ENCODE results near the gene NT5E. TPM values are rescaled to one million over a fixed set of nuclear protein-coding genes. Genes with fewer than 3 reads are reported as not detected.

NT5E gene
- total RNA-seq, 1 donor from 2014 or later, result 101 TPM

DNA sequence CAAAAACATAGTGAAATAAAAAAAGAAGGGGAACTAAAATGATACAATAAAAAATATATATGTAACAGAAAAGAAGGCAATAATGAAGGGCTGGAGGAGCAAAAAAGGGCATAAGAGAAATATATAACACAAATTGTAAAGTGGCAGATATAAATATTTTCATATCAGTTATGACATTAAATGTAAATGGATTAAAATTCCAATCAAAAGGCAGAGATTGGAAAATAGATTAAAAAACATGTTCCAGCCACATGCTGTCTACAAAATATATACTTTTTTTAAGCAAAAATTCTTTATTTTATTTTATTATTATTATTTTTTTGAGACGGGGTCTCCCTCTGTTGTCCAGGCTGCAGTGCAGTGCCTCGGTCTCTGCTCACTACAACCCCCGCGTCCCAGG, 23.9 kb upstream of the NT5E start:
- no peaks in the 10 kb centered on the region for H3K36me3 ChIP-seq (ENCODE audit: control insufficient read depth, insufficient read depth, low read length)
- TF ChIP-seq, protein P1, sequence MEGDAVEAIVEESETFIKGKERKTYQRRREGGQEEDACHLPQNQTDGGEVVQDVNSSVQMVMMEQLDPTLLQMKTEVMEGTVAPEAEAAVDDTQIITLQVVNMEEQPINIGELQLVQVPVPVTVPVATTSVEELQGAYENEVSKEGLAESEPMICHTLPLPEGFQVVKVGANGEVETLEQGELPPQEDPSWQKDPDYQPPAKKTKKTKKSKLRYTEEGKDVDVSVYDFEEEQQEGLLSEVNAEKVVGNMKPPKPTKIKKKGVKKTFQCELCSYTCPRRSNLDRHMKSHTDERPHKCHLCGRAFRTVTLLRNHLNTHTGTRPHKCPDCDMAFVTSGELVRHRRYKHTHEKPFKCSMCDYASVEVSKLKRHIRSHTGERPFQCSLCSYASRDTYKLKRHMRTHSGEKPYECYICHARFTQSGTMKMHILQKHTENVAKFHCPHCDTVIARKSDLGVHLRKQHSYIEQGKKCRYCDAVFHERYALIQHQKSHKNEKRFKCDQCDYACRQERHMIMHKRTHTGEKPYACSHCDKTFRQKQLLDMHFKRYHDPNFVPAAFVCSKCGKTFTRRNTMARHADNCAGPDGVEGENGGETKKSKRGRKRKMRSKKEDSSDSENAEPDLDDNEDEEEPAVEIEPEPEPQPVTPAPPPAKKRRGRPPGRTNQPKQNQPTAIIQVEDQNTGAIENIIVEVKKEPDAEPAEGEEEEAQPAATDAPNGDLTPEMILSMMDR (IDR thresholded peaks at IDR 0.05; ENCODE audit: insufficient read depth, low read length, poor library complexity, severe bottlenecking), result no peak
- DNase-seq (ENCODE audit: low read depth), result no peak
- no peaks in the 10 kb centered on the region for H3K27me3 ChIP-seq (ENCODE audit: control insufficient read depth, insufficient read depth, low read length)
- H3K4me3 ChIP-seq (ENCODE audit: low read depth, low read length), result no peak overlapping the region

DNA sequence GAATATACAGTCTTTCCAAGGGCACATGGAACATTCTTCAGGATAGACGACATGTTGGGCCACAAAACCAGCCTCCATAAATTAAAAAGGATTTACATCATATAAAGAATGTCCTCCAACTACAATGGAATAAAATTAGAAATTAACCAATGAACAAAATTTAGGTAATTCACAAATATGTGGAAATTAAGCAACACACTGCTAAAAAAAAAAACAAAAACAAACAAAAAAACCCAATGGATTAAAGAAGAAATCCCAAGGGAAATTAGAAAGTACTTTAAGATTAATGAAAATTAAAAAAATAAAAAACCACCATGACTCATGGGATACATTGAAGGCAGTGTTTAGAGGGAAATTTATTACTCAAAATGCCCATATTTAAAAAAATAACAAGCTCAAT, 21.4 kb upstream of the NT5E start:
- DNase-seq (ENCODE audit: low read depth), result no peak
- H3K36me3 ChIP-seq (ENCODE audit: control insufficient read depth, insufficient read depth, low read length), result no peaks in the 10 kb centered on the region
- no peaks in the 10 kb centered on the region for H3K27me3 ChIP-seq (ENCODE audit: control insufficient read depth, insufficient read depth, low read length)
- no peak overlapping the region for H3K4me3 ChIP-seq (ENCODE audit: low read depth, low read length)
- TF ChIP-seq, protein P1 (IDR thresholded peaks at IDR 0.05; ENCODE audit: insufficient read depth, low read length, poor library complexity, severe bottlenecking), result no peak

DNA sequence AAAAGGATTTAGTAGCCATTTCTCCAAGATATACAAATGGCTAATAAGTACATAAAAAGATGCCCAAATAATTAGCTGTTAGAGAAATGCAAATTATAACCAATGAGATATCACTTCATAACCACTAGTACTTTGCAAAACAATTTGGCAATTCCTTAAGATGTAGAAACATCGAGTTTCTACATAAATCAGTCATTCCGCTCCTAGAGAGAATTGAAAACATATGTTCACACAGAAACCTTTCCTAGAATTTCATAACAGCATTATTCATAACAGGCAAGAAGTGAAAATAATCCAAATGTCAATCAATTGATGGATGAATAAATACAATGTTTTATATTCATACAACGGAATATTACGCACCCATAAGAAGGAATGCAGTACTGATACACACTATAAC, 20.5 kb upstream of the NT5E start:
- no peaks in the 10 kb centered on the region for H3K27me3 ChIP-seq (ENCODE audit: control insufficient read depth, insufficient read depth, low read length)
- no peaks in the 10 kb centered on the region for H3K36me3 ChIP-seq (ENCODE audit: control insufficient read depth, insufficient read depth, low read length)
- no peak overlapping the region for H3K4me3 ChIP-seq (ENCODE audit: low read depth, low read length)
- no peak for DNase-seq (ENCODE audit: low read depth)
- TF ChIP-seq, protein P1 (IDR thresholded peaks at IDR 0.05; ENCODE audit: insufficient read depth, low read length, poor library complexity, severe bottlenecking), result no peak

DNA sequence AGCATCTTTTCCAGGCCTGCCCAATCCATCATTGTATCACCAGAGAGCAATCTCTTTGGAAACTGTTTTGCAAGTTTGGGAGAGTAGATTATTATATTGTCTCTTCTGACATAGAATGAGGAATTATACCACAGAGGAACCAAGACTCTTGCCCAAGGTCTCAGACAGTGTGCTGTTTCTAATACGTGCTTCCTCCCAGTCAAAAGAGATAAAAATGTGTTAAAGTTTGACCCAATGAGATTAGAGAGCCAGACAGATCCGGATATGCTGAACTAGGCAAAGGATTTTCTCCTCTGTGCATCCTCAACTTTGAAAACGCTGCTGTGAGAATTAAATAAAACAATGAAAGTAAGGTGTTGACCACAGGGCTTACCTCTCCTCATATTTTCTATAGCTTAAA, 18.6 kb upstream of the NT5E start:
- no peaks in the 10 kb centered on the region for H3K27me3 ChIP-seq (ENCODE audit: control insufficient read depth, insufficient read depth, low read length)
- no peak for DNase-seq (ENCODE audit: low read depth)

DNA sequence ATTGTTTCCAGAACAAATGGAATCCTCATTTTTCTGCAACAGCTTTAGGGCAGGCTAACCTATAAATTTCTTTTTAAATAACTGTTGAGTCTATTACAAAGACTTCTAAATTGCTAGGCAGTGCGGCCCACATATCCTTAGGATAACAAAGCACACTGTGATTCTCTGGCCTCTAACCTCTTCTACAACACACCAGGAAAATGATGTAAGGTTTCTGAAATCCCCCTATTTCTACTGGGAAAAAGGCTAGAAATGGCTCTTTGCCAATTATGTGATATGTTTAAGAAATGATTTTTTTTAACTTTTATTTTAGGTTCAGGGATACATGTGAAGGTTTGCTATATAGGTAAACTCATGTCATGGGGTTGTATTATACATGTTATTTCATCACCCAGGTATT, 17.3 kb upstream of the NT5E start:
- H3K36me3 ChIP-seq (ENCODE audit: control insufficient read depth, insufficient read depth, low read length), result no peaks in the 10 kb centered on the region
- H3K4me3 ChIP-seq (ENCODE audit: low read depth, low read length), result no peak overlapping the region
- H3K27me3 ChIP-seq (ENCODE audit: control insufficient read depth, insufficient read depth, low read length), result no peaks in the 10 kb centered on the region
- no peak for DNase-seq (ENCODE audit: low read depth)
- TF ChIP-seq, protein P1 (IDR thresholded peaks at IDR 0.05; ENCODE audit: insufficient read depth, low read length, poor library complexity, severe bottlenecking), result no peak

More for the DNA sequence above, 18.6 kb upstream of the NT5E start:
- H3K4me3 ChIP-seq (ENCODE audit: low read depth, low read length), result no peak overlapping the region
- TF ChIP-seq, protein P1 (IDR thresholded peaks at IDR 0.05; ENCODE audit: insufficient read depth, low read length, poor library complexity, severe bottlenecking), result no peak
- no peaks in the 10 kb centered on the region for H3K36me3 ChIP-seq (ENCODE audit: control insufficient read depth, insufficient read depth, low read length)

DNA sequence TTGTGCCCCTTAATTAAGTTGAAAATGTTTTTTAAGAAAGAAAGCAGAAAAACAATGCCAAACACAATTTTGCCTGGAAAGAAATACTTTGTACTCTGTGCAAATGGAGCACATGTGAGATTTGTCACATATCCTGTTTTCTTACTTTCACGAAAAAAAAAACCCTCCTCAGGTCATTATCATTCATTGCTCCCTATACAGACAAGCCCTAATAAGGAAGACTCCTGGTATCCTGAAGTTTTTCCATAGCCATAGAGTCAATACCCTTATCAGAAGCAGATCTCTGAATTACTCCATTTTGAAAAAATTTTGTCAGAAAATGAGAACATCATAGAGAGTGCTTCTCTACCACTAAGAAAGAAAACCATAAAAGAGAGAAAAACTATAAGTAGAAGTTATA, 14.0 kb upstream of the NT5E start:
- Histone ChIP-seq H3K27me3 (ENCODE audit: control insufficient read depth, insufficient read depth, low read length) (no peaks in the 10 kb centered on the region), H3K4me3 (ENCODE audit: low read depth, low read length) (no peak overlapping the region), H3K36me3 (ENCODE audit: control insufficient read depth, insufficient read depth, low read length) (no peaks in the 10 kb centered on the region)
- DNase-seq (ENCODE audit: low read depth), result no peak
- TF ChIP-seq, protein P1 (IDR thresholded peaks at IDR 0.05; ENCODE audit: insufficient read depth, low read length, poor library complexity, severe bottlenecking), result no peak
